Fibroblast of lung (primary cell): ENCODE results near the gene ACSS1. TPM values are rescaled to one million over a fixed set of nuclear protein-coding genes. Genes with fewer than 3 reads are reported as not detected.

Source experiments
- DNase-seq, 2 donors: peaks; one replicate each; pipeline versions ENCODE4 v3.0.0 to v3.0.0-alpha.2; 2010; ENCODE audit warnings: low read depth in 2 of 2
- H2AFZ ChIP-seq: 2 replicates; pipeline ENCODE4 v1.5.1; 2012; ENCODE audit warnings: low read length, control low read depth, inconsistent platforms
- H3K27ac ChIP-seq: 2 replicates; pipeline ENCODE4 v1.5.1; 2011; ENCODE audit warnings: low read length, control low read depth; ENCODE audit not compliant: insufficient read depth
- H3K27me3 ChIP-seq: 2 replicates; pipeline ENCODE4 v1.5.1; 2011; ENCODE audit warnings: mild to moderate bottlenecking, low read length; ENCODE audit not compliant: control insufficient read depth, insufficient read depth
- H3K36me3 ChIP-seq: 2 replicates; pipeline ENCODE4 v1.5.1; 2011; ENCODE audit warnings: low read length; ENCODE audit not compliant: control insufficient read depth, insufficient read depth
- H3K4me1 ChIP-seq: 2 replicates; pipeline ENCODE4 v1.5.1; 2011; ENCODE audit warnings: low read length; ENCODE audit not compliant: control insufficient read depth, insufficient read depth; ENCODE audit errors: extremely low read depth
- H3K4me2 ChIP-seq: 2 replicates; pipeline ENCODE4 v1.5.1; 2011; ENCODE audit warnings: low read length, control low read depth; ENCODE audit not compliant: insufficient read depth; ENCODE audit errors: extremely low read depth
- H3K4me3 ChIP-seq, 4 experiments: fragments of 200-600 bp in 1 of 4; sonication (generic) in 1 of 4; replicated peaks in 1 of 4; 2 replicates each; pipeline ENCODE4 v1.5.1; 2011 to 2016; ENCODE audit warnings: low read length in 4 of 4, low read depth in 3 of 4, mild to moderate bottlenecking in 3 of 4, control low read depth in 2 of 4, inconsistent platforms in 1 of 4, mixed read lengths in 1 of 4; ENCODE audit not compliant: insufficient read depth in 1 of 4; ENCODE audit errors: control extremely low read depth in 1 of 4
- H3K79me2 ChIP-seq: 2 replicates; pipeline ENCODE4 v1.5.1; 2012; ENCODE audit warnings: mild to moderate bottlenecking, low read length, inconsistent platforms; ENCODE audit not compliant: control insufficient read depth, insufficient read depth
- H3K9ac ChIP-seq: 2 replicates; pipeline ENCODE4 v1.5.1; 2011; ENCODE audit warnings: mild to moderate bottlenecking, low read length, control low read depth; ENCODE audit not compliant: insufficient read depth
- H3K9me3 ChIP-seq: 2 replicates; pipeline ENCODE4 v1.5.1; 2012; ENCODE audit warnings: low read depth, low read length; ENCODE audit not compliant: control insufficient read depth, insufficient read depth
- H4K20me1 ChIP-seq: 2 replicates; pipeline ENCODE4 v1.5.1; 2011; ENCODE audit warnings: low read length; ENCODE audit not compliant: control insufficient read depth, insufficient read depth; ENCODE audit errors: extremely low read depth
- CTCF ChIP-seq, 2 donors: IDR thresholded peaks in 1 of 2; conservative IDR thresholded peaks in 1 of 2; 1 replicate in 1 of 2; 2 replicates in 1 of 2; pipeline ENCODE4 v1.5.1; 2011 to 2012; ENCODE audit warnings: low read length in 2 of 2, control low read depth in 1 of 2, inconsistent platforms in 1 of 2, low read depth in 1 of 2, mild to moderate bottlenecking in 1 of 2
- EZH2 ChIP-seq: IDR thresholded peaks from 2 replicates; pipeline ENCODE4 v1.5.1; 2012; ENCODE audit warnings: low read length, control low read depth, mild to moderate bottlenecking; ENCODE audit errors: missing control alignments
- polyA plus RNA-seq, 2 donors: library from polyadenylated mRNA; depleted of rRNA in 1 of 2; stranded (reverse) in 1 of 2; unstranded in 1 of 2; fragments of >200 nt; gene quantifications; 2 replicates each; pipeline ENCODE4 v1.2.1, GENCODE V29; 2011 to 2012; ENCODE audit warnings: missing spikeins in 1 of 2
- total RNA-seq: library from RNA; depleted of rRNA; stranded (reverse); fragments of >200 nt; gene quantifications from 2 replicates; pipeline ENCODE4 v1.2.1, GENCODE V29; 2014

ACSS1 gene
- total and polyA plus RNA-seq, 2 donors (not counting 1 experiment from before 2014, with no cell fraction given): 1.3 to 3.4 TPM

GRCh38 chr20:25036331-25036936 lies 21.5 kb downstream of the ACSS1 start:
- no peak overlapping the region for H2AFZ ChIP-seq
- no peaks in the 10 kb centered on the region for H4K20me1 ChIP-seq
- TF ChIP-seq EZH2: no peak
- TF ChIP-seq CTCF (conservative IDR thresholded peaks at IDR 0.05 in 1 of 2, IDR thresholded peaks at IDR 0.05 in 1 of 2; ENCODE audit: low read depth in 1 of 2, low read length in 2 of 2): no peak
- no peak overlapping the region for H3K4me2 ChIP-seq
- H3K27ac ChIP-seq: no peak overlapping the region
- H3K4me1 ChIP-seq: peaks cover 10% of the 10 kb centered on the region
- peaks cover 3% of the 10 kb centered on the region for H3K27me3 ChIP-seq
- no peaks in the 10 kb centered on the region for H3K36me3 ChIP-seq
- no peak overlapping the region for H3K9ac ChIP-seq
- H3K9me3 ChIP-seq: no peaks in the 10 kb centered on the region
- H3K79me2 ChIP-seq: no peaks in the 10 kb centered on the region
- no peak for DNase-seq
- H3K4me3 ChIP-seq: no peak overlapping the region

- Histone ChIP-seq H2AFZ (no peak overlapping the region), H3K9me3 (no peaks in the 10 kb centered on the region), H3K27me3 (peaks cover 3% of the 10 kb centered on the region), H3K79me2 (no peaks in the 10 kb centered on the region), H3K4me1 (peaks cover 10% of the 10 kb centered on the region), H4K20me1 (no peaks in the 10 kb centered on the region), H3K4me3 (no peak overlapping the region), H3K4me2 (no peak overlapping the region), H3K9ac (no peak overlapping the region), H3K27ac (no peak overlapping the region), H3K36me3 (no peaks in the 10 kb centered on the region)
- TF ChIP-seq EZH2 (no peak), CTCF (conservative IDR thresholded peaks at IDR 0.05 in 1 of 2, IDR thresholded peaks at IDR 0.05 in 1 of 2; ENCODE audit: low read depth in 1 of 2, low read length in 2 of 2) (no peak)
- no peak for DNase-seq
These were observed 22.0 kb downstream of the ACSS1 start for GRCh38 chr20:25035921-25036320.

- Histone ChIP-seq H3K4me1 (no peaks in the 10 kb centered on the region), H3K9ac (no peak overlapping the region), H3K27me3 (peaks cover 3% of the 10 kb centered on the region), H3K27ac (no peak overlapping the region), H3K79me2 (no peaks in the 10 kb centered on the region), H3K4me2 (no peak overlapping the region), H4K20me1 (no peaks in the 10 kb centered on the region), H3K36me3 (no peaks in the 10 kb centered on the region), H3K4me3 (no peak overlapping the region), H2AFZ (no peak overlapping the region), H3K9me3 (no peaks in the 10 kb centered on the region)
- TF ChIP-seq EZH2 (no peak), CTCF (conservative IDR thresholded peaks at IDR 0.05 in 1 of 2, IDR thresholded peaks at IDR 0.05 in 1 of 2; ENCODE audit: low read depth in 1 of 2, low read length in 2 of 2) (no peak)
- no peak for DNase-seq
These were observed 24.0 kb downstream of the ACSS1 start for GRCh38 chr20:25033924-25034300.
